ENCODE data around the gene SPATA45. TPM values are rescaled to one million over a fixed set of nuclear protein-coding genes. Genes with fewer than 3 reads are reported as not detected.

Gene SPATA45
- total RNA-seq, 1 experiment from 2014 or later: not detected

DNA sequence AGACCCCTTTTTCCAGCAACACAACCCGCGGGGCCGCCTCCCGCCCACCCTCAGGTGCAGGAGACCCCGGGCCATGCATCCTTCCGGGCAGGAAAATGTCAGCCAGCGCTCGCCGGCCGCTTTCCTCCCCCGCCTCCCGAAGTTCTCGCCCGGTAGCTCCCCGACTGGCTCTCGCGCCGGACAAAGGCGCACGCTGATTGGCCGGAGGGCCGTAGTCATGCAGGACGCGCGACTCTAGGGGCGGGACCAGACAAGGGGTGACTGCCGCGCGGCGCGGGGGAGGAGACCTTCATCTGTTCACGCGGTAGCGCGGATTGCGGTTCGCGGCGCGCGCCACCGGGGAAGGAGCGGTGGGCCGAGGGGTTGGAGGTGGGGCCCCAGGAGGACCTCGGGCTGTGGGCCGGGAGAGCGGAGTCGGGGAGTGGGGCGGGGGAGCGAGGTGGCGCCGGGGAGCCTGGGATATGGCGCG is 10.6 kb upstream of the SPATA45 start, which contains the start of gene FLVCR1:
FLVCR1 (plus strand) TSS at position 284 of the 469 bp plus-strand sequence; CDS start at position 462, 178 bp downstream.
- no peaks in the 10 kb centered on the region for H3K27me3 ChIP-seq (replicated peaks; ENCODE audit: control insufficient read depth, insufficient read depth, low read length)
- H3K4me1 Mint-ChIP-seq (ENCODE audit: low read depth, unreplicated experiment): peaks cover 16% of the 10 kb centered on the region
- H3K27me3 Mint-ChIP-seq (ENCODE audit: insufficient read depth, unreplicated experiment): no peaks in the 10 kb centered on the region
- peak; percentile 99 for DNase-seq
- peaks cover 15% of the 10 kb centered on the region for H3K36me3 Mint-ChIP-seq (ENCODE audit: insufficient read depth, unreplicated experiment)
- H3K36me3 ChIP-seq (ENCODE audit: control insufficient read depth, insufficient read depth, low read length): no peaks in the 10 kb centered on the region
- peak within 1 kb of the TSS; percentile 59 for H3K4me3 ChIP-seq (ENCODE audit: low read depth, low read length)
- no peak within 1 kb of the TSS for H3K4me3 Mint-ChIP-seq (ENCODE audit: unreplicated experiment)
- no peaks in the 10 kb centered on the region for H3K9me3 ChIP-seq
- CTCF ChIA-PET: interaction anchor here (0.7 to 1.8 kb wide), 11 partner anchors 24 to 381 kb away, joined by 3 to 10 read pairs (median 6); partner anchors contain the start of gene NSL1
- peaks cover 14% of the 10 kb centered on the region for H3K4me1 ChIP-seq
- TF ChIP-seq, protein P1, sequence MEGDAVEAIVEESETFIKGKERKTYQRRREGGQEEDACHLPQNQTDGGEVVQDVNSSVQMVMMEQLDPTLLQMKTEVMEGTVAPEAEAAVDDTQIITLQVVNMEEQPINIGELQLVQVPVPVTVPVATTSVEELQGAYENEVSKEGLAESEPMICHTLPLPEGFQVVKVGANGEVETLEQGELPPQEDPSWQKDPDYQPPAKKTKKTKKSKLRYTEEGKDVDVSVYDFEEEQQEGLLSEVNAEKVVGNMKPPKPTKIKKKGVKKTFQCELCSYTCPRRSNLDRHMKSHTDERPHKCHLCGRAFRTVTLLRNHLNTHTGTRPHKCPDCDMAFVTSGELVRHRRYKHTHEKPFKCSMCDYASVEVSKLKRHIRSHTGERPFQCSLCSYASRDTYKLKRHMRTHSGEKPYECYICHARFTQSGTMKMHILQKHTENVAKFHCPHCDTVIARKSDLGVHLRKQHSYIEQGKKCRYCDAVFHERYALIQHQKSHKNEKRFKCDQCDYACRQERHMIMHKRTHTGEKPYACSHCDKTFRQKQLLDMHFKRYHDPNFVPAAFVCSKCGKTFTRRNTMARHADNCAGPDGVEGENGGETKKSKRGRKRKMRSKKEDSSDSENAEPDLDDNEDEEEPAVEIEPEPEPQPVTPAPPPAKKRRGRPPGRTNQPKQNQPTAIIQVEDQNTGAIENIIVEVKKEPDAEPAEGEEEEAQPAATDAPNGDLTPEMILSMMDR (IDR thresholded peaks at IDR 0.05; ENCODE audit: insufficient read depth in 1 of 2, low read depth in 1 of 2, low read length in 1 of 2, severe bottlenecking in 1 of 2, unreplicated experiment in 1 of 2): no peak
- POLR2A ChIA-PET: interaction anchor here (0.5 to 2.1 kb wide), 24 partner anchors 13 to 1198 kb away, joined by 3 to 22 read pairs (median 4); partner anchors contain the start of genes ATF3, NSL1, RPS6KC1 and TATDN3
- peak within 1 kb of the TSS; percentile 81 for H3K27ac Mint-ChIP-seq (ENCODE audit: unreplicated experiment)
- no TSS peak for BruUV-seq (replicated peaks)
- peaks cover 10% of the 10 kb centered on the region for H3K9me3 Mint-ChIP-seq (ENCODE audit: unreplicated experiment)
- intact Hi-C loops (cut with micrococcal nuclease; ENCODE audit: unreplicated experiment): loop anchor here (1.0 to 5.0 kb wide), 4 partner anchors 29 to 159 kb away; partner anchors contain the start of genes ANGEL2, NSL1 and TATDN3

DNA sequence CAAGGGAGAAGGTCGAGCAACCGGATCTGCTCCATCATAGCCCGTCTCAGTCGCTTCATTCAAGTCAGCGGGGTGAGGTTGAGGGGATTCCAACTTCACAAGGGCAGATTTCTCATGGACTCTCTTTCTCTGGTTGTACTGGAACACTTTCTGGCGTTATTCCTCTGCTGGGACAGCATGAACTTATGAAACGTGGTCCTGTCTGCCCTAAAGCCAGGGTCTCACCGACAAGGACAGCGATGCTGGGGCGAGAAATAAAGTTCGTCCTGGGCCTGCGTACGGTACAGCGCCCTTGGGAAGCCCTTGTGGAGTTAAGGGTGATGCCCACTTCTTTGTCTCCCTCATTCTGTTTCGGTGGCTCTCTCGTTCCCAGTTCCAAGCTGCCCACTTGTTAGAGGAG is 9.3 kb upstream of the SPATA45 start:
- H3K9me3 Mint-ChIP-seq (ENCODE audit: unreplicated experiment): peaks cover 10% of the 10 kb centered on the region
- H3K27ac Mint-ChIP-seq (ENCODE audit: unreplicated experiment): peak overlapping the region; percentile 81
- intact Hi-C loops (cut with micrococcal nuclease; ENCODE audit: unreplicated experiment): loop anchor here (2.0 to 5.0 kb wide), 2 partner anchors 28 to 161 kb away; partner anchors contain the start of gene ANGEL2
- no peaks in the 10 kb centered on the region for H3K27me3 Mint-ChIP-seq (ENCODE audit: insufficient read depth, unreplicated experiment)
- H3K4me3 ChIP-seq (ENCODE audit: low read depth, low read length): peak overlapping the region; percentile 59
- TF ChIP-seq, protein P1 (IDR thresholded peaks at IDR 0.05; ENCODE audit: insufficient read depth in 1 of 2, low read depth in 1 of 2, low read length in 1 of 2, severe bottlenecking in 1 of 2, unreplicated experiment in 1 of 2): no peak
- POLR2A ChIA-PET: interaction anchor here (0.6 to 2.1 kb wide), 2 partner anchors 29 to 1028 kb away, joined by 12 to 22 read pairs; no protein-coding TSS in a partner anchor
- H3K4me1 ChIP-seq: peaks cover 14% of the 10 kb centered on the region
- no peak for DNase-seq
- no peaks in the 10 kb centered on the region for H3K36me3 ChIP-seq (ENCODE audit: control insufficient read depth, insufficient read depth, low read length)
- peaks cover 13% of the 10 kb centered on the region for H3K4me1 Mint-ChIP-seq (ENCODE audit: low read depth, unreplicated experiment)
- peaks cover 15% of the 10 kb centered on the region for H3K36me3 Mint-ChIP-seq (ENCODE audit: insufficient read depth, unreplicated experiment)
- no TSS peak for BruUV-seq (replicated peaks)
- no peaks in the 10 kb centered on the region for H3K9me3 ChIP-seq
- CTCF ChIA-PET: interaction anchor here (0.6 kb wide), 1 partner anchor 64 kb away, joined by 5 read pairs; no protein-coding TSS in a partner anchor
- no peaks in the 10 kb centered on the region for H3K27me3 ChIP-seq (replicated peaks; ENCODE audit: control insufficient read depth, insufficient read depth, low read length)
- no peak overlapping the region for H3K4me3 Mint-ChIP-seq (ENCODE audit: unreplicated experiment)

DNA sequence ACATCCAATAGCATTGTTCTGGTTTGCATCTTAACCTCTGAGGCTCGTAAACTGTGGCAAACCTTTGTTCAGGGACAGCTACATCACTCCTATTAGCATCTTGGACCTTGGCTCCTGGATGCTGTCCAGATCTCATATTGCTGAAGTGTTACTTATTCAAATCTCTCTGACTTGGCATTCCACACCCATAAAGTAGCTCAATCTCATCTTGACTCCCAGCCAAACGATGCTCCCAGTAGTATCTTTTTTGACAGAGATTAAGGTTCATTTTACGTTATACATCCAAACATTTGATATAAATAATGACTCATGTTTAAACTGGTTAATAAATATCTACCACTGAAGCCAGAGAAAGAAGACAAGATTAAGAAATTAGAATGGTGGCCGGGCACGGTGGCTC is 6.2 kb upstream of the SPATA45 start:
- Mint-ChIP-seq H3K4me1 (ENCODE audit: low read depth, unreplicated experiment) (peaks cover 13% of the 10 kb centered on the region), H3K36me3 (ENCODE audit: insufficient read depth, unreplicated experiment) (peaks cover 16% of the 10 kb centered on the region), H3K9me3 (ENCODE audit: unreplicated experiment) (peaks cover 10% of the 10 kb centered on the region), H3K27me3 (ENCODE audit: insufficient read depth, unreplicated experiment) (no peaks in the 10 kb centered on the region), H3K4me3 (ENCODE audit: unreplicated experiment) (no peak overlapping the region), H3K27ac (ENCODE audit: unreplicated experiment) (no peak overlapping the region)
- TF ChIP-seq, protein P1 (IDR thresholded peaks at IDR 0.05; ENCODE audit: insufficient read depth in 1 of 2, low read depth in 1 of 2, low read length in 1 of 2, severe bottlenecking in 1 of 2, unreplicated experiment in 1 of 2): no peak
- BruUV-seq (replicated peaks): no TSS peak
- ChIA-PET POLR2A (no interaction called here), CTCF (no interaction called here)
- H3K36me3 ChIP-seq (ENCODE audit: control insufficient read depth, insufficient read depth, low read length): no peaks in the 10 kb centered on the region
- DNase-seq: no peak
- intact Hi-C loops (cut with micrococcal nuclease; ENCODE audit: unreplicated experiment): no loop called here
- H3K27me3 ChIP-seq (replicated peaks; ENCODE audit: control insufficient read depth, insufficient read depth, low read length): no peaks in the 10 kb centered on the region
- H3K9me3 ChIP-seq: no peaks in the 10 kb centered on the region
- no peak overlapping the region for H3K4me3 ChIP-seq (ENCODE audit: low read depth, low read length)
- peaks cover 4% of the 10 kb centered on the region; the same call in 1 of the 2 replicates for H3K4me1 ChIP-seq

All from Caco-2 (cell line).